ENCODE measurements around the gene NUDT8.

- TF ChIP-seq JUND (IDR thresholded peaks at IDR 0.05; ENCODE audit: low read length) (no peak), EGR1 (IDR thresholded peaks at IDR 0.05; ENCODE audit: borderline replicate concordance, low read depth, low read length) (no peak), TAF1 (IDR thresholded peaks at IDR 0.05; ENCODE audit: low read depth, low read length) (no peak), SP2 (IDR thresholded peaks at IDR 0.05; ENCODE audit: low read length) (no peak), POLR2AphosphoS5 (IDR thresholded peaks at IDR 0.05; ENCODE audit: low read depth, low read length) (no peak), ZNF274 (IDR thresholded peaks at IDR 0.05; ENCODE audit: borderline replicate concordance, extremely low read depth, low read length) (no peak), CTCF (IDR thresholded peaks at IDR 0.05; ENCODE audit: control extremely low read depth in 1 of 3, insufficient read depth in 1 of 3, low read depth in 1 of 3, low read length in 3 of 3) (no peak), CBX5 (IDR thresholded peaks at IDR 0.05; ENCODE audit: low read depth, low read length) (no peak), SUZ12 (IDR thresholded peaks at IDR 0.05; ENCODE audit: low read length) (no peak), KDM1A (IDR thresholded peaks at IDR 0.05; ENCODE audit: borderline replicate concordance, low read length) (no peak), POLR2A (IDR thresholded peaks at IDR 0.05; ENCODE audit: control extremely low read depth in 1 of 2, low read depth in 2 of 2, low read length in 2 of 2) (no peak)
These were observed 17.0 kb upstream of the NUDT8 start for GRCh38 chr11:67646535-67647336.
